Gastroesophageal sphincter (tissue), 4 donors: ENCODE measurements around the gene PARD6B. TPM values are rescaled to one million over a fixed set of nuclear protein-coding genes. Genes with fewer than 3 reads are reported as not detected.

ENCODE experiments used
- ATAC-seq: fragments of 150-250 bp; one replicate; pipeline ENCODE4 v1.9.1; 2016; ENCODE audit warnings: mild to moderate bottlenecking, moderate library complexity
- H3K27ac ChIP-seq, 4 donors: fragments of 200-600 bp; sonication (generic) in 3 of 4; 1 replicate in 3 of 4; 2 replicates in 1 of 4; pipeline ENCODE4 v1.5.1; 2016 to 2019
- H3K27me3 ChIP-seq: fragments of 200-600 bp; sonication (generic); one replicate; pipeline ENCODE4 v1.5.1; 2019
- H3K36me3 ChIP-seq, 2 donors: fragments of 200-600 bp; sonication (generic); one replicate each; pipeline ENCODE4 v1.5.1; 2019; ENCODE audit warnings: control low read depth in 1 of 2
- H3K4me1 ChIP-seq, 3 donors: fragments of 200-600 bp; sonication (generic); 1 replicate in 2 of 3; 2 replicates in 1 of 3; pipeline ENCODE4 v1.5.1; 2016 to 2019; ENCODE audit warnings: control low read depth in 2 of 3
- H3K4me3 ChIP-seq, 2 donors: fragments of 200-600 bp; sonication (generic); one replicate each; pipeline ENCODE4 v1.5.1; 2019; ENCODE audit warnings: mild to moderate bottlenecking in 1 of 2, moderate library complexity in 1 of 2
- H3K9me3 ChIP-seq, 3 donors: fragments of 200-600 bp; sonication (generic); one replicate each; pipeline ENCODE4 v1.5.1; 2017 to 2019; ENCODE audit warnings: control low read depth in 2 of 3
- CTCF ChIP-seq, 4 experiments: fragments of 200-600 bp in 2 of 4; fragments of 450-650 bp in 2 of 4; sonication (generic) in 1 of 4; IDR thresholded peaks; one replicate each; pipeline ENCODE4 v1.5.1; 2017 to 2019; ENCODE audit warnings: antibody characterized with exemption in 4 of 4, mild to moderate bottlenecking in 2 of 4, moderate library complexity in 2 of 4
- EP300 ChIP-seq: sonication (generic); formaldehyde crosslinking; IDR thresholded peaks from one replicate; pipeline ENCODE4 v1.6.1; 2017; ENCODE audit warnings: antibody characterized with exemption, mild to moderate bottlenecking
- POLR2A ChIP-seq, 2 donors: fragments of 450-650 bp; IDR thresholded peaks; one replicate each; pipeline ENCODE4 v1.6.1; 2017; ENCODE audit warnings: antibody characterized with exemption in 2 of 2, mild to moderate bottlenecking in 2 of 2, moderate library complexity in 1 of 2
- POLR2AphosphoS5 ChIP-seq: sonication (generic); formaldehyde crosslinking; IDR thresholded peaks from one replicate; pipeline ENCODE4 v1.6.1; 2017; ENCODE audit warnings: antibody characterized with exemption
- WGBS, 2 donors: methylation state at CpG; one replicate each; pipeline ENCODE4 v1.1.5; 2018; ENCODE audit warnings: low coverage in 1 of 2; 5-methylcytosine and 5-hydroxymethylcytosine counted together
- total RNA-seq, 4 donors: library from RNA; depleted of rRNA; stranded (reverse); fragments of >200 nt; gene quantifications; one replicate each; pipeline ENCODE4 v1.1.0, GENCODE V29; 2016

The PARD6B gene
- 1 to 10 TPM; 2.4 to 3.8 (median 2.8) TPM for total RNA-seq

GRCh38 chr20:50731055-50731929 is at the start of gene PARD6B:
TSS of gene PARD6B (plus strand) at chr20:50731580. CDS start at chr20:50731787, 207 bp downstream.
- no peaks in the 10 kb centered on the region for H3K27me3 ChIP-seq
- H3K27ac ChIP-seq = peak within 1 kb of the TSS in 3 of 4 donors; percentile 79 to 83 (median 81)
- H3K4me3 ChIP-seq = peak within 1 kb of the TSS; percentile 54 to 94
- WGBS, 2 donors = 0% methylated on average over 3 of the region's 114 CpGs; no CpG with 5 or more reads in 1 of the 2 donors
- ATAC-seq = peak; percentile 97
- peaks cover 0 to 22% (median 3%) of the 10 kb centered on the region in 3 donors for H3K4me1 ChIP-seq
- no peaks in the 10 kb centered on the region for H3K9me3 ChIP-seq
- peak in 1 of 4 experiments; percentile 5 for TF ChIP-seq CTCF (IDR thresholded peaks at IDR 0.05)
- peak; percentile 22 to 24 for TF ChIP-seq POLR2A (IDR thresholded peaks at IDR 0.05)
- no peak for TF ChIP-seq EP300
- peak; percentile 7 for TF ChIP-seq POLR2AphosphoS5
- H3K36me3 ChIP-seq = no peaks in the 10 kb centered on the region

GRCh38 chr20:50682065-50682464 is 49.3 kb upstream of the PARD6B start:
- Histone ChIP-seq H3K36me3 (no peaks in the 10 kb centered on the region), H3K4me3 (no peak overlapping the region), H3K4me1 (peaks cover 0 to 14% (median 0%) of the 10 kb centered on the region in 3 donors), H3K27me3 (no peaks in the 10 kb centered on the region), H3K9me3 (no peaks in the 10 kb centered on the region), H3K27ac (no peak overlapping the region)
- WGBS, 2 donors = 73 to 76% methylated on average over 2 of the region's 4 CpGs
- no peak for ATAC-seq
- TF ChIP-seq EP300 (no peak), POLR2A (IDR thresholded peaks at IDR 0.05) (no peak), POLR2AphosphoS5 (no peak), CTCF (IDR thresholded peaks at IDR 0.05) (no peak)

GRCh38 chr20:50682947-50683530 is 48.3 kb upstream of the PARD6B start:
- no peaks in the 10 kb centered on the region for H3K27me3 ChIP-seq
- peaks cover 0 to 16% (median 0%) of the 10 kb centered on the region in 3 donors for H3K4me1 ChIP-seq
- H3K9me3 ChIP-seq = no peaks in the 10 kb centered on the region
- 90 to 97% methylated on average over 7 to 8 of the region's 8 CpGs for WGBS, 2 donors
- no peak for ATAC-seq
- no peaks in the 10 kb centered on the region for H3K36me3 ChIP-seq
- no peak overlapping the region for H3K4me3 ChIP-seq
- H3K27ac ChIP-seq = no peak overlapping the region
- TF ChIP-seq POLR2AphosphoS5 (no peak), POLR2A (IDR thresholded peaks at IDR 0.05) (no peak), CTCF (IDR thresholded peaks at IDR 0.05) (no peak), EP300 (no peak)

GRCh38 chr20:50683570-50683969 is 47.8 kb upstream of the PARD6B start:
- TF ChIP-seq POLR2A (IDR thresholded peaks at IDR 0.05) (no peak), CTCF (IDR thresholded peaks at IDR 0.05) (no peak), POLR2AphosphoS5 (no peak), EP300 (no peak)
- peaks cover 0 to 11% (median 0%) of the 10 kb centered on the region in 3 donors for H3K4me1 ChIP-seq
- H3K27ac ChIP-seq = no peak overlapping the region
- no peaks in the 10 kb centered on the region for H3K9me3 ChIP-seq
- H3K4me3 ChIP-seq = no peak overlapping the region
- H3K36me3 ChIP-seq = no peaks in the 10 kb centered on the region
- ATAC-seq = no peak
- no peaks in the 10 kb centered on the region for H3K27me3 ChIP-seq
- 90 to 100% methylated on average over 2 to 5 of the region's 6 CpGs for WGBS, 2 donors
